HG03066 (cell line): ENCODE measurements around the gene SMS.
"Not testable (repeated sequence)": the region's sequence is repeated elsewhere in the genome, so short reads cannot be mapped to it uniquely, and the experiment has no call there.

Experiments
- ATAC-seq: cut with Tn5 transposase; IDR thresholded peaks from one replicate; pipeline ENCODE4 v1.9.1; 2021; ENCODE audit warnings: low read depth; ENCODE audit not compliant: unreplicated experiment

Gene SMS

GRCh38 chrX:21949689-21950088 is 9.2 kb downstream of the SMS start:
- ATAC-seq: no peak

GRCh38 chrX:21950557-21950956 is 10.0 kb downstream of the SMS start:
- ATAC-seq: not testable (repeated sequence)

GRCh38 chrX:21952624-21953023 is 12.1 kb downstream of the SMS start:
- no peak for ATAC-seq

- not testable (repeated sequence) for ATAC-seq
Measured at GRCh38 chrX:21953195-21953830, 12.8 kb downstream of the SMS start.

GRCh38 chrX:21955403-21956189 is 15.1 kb downstream of the SMS start:
- ATAC-seq: no peak

- no peak for ATAC-seq
Measured at GRCh38 chrX:21956783-21957182, 16.3 kb downstream of the SMS start.

GRCh38 chrX:21958187-21958586 is 17.7 kb downstream of the SMS start:
- ATAC-seq: no peak

GRCh38 chrX:21958916-21959315 is 18.4 kb downstream of the SMS start:
- ATAC-seq: no peak

GRCh38 chrX:21959362-21960051 is 19.0 kb downstream of the SMS start:
- no peak for ATAC-seq

GRCh38 chrX:21960569-21961541 is 20.3 kb downstream of the SMS start:
- ATAC-seq: no peak

GRCh38 chrX:21962361-21962760 is 21.9 kb downstream of the SMS start:
- no peak for ATAC-seq

GRCh38 chrX:21963269-21963668 is 22.8 kb downstream of the SMS start:
- no peak for ATAC-seq

- ATAC-seq: no peak
Measured at GRCh38 chrX:21963731-21964405, 23.4 kb downstream of the SMS start.

GRCh38 chrX:21966866-21967265 is 26.4 kb downstream of the SMS start:
- ATAC-seq: no peak

GRCh38 chrX:21968333-21968732 is 27.8 kb downstream of the SMS start:
- no peak for ATAC-seq

GRCh38 chrX:21970326-21970725 is 29.8 kb downstream of the SMS start:
- no peak for ATAC-seq

- no peak for ATAC-seq
Measured at GRCh38 chrX:21972046-21972445, 31.5 kb downstream of the SMS start.

- no peak for ATAC-seq
Measured at GRCh38 chrX:21972721-21973120, 32.2 kb downstream of the SMS start.

GRCh38 chrX:21973321-21974010 is 33.0 kb downstream of the SMS start:
- no peak for ATAC-seq
